ENCODE measurements around the gene MAN2A1.

DNA sequence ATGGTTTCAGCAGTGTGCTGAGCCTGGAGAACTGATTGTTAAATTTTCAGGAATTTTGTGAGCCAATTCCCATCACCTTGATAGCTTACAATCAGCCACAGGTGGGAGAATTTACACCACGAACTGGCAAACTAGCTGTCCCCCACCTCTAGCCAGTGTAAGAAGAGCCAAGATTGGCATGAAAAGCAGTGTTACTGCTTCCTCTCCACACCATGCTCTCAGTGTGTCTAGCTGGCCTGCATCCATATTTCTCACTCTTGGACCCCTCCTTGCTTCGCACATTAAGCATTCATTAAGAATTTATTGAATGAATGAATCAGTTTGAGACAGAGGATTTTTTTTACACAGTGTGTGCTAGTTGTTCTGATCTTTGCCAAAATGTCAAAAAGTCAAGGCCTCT, 36.7 kb upstream of the MAN2A1 start:
- TF ChIP-seq POLR2A (IDR thresholded peaks at IDR 0.05): no peak
- TF ChIP-seq, protein P1, sequence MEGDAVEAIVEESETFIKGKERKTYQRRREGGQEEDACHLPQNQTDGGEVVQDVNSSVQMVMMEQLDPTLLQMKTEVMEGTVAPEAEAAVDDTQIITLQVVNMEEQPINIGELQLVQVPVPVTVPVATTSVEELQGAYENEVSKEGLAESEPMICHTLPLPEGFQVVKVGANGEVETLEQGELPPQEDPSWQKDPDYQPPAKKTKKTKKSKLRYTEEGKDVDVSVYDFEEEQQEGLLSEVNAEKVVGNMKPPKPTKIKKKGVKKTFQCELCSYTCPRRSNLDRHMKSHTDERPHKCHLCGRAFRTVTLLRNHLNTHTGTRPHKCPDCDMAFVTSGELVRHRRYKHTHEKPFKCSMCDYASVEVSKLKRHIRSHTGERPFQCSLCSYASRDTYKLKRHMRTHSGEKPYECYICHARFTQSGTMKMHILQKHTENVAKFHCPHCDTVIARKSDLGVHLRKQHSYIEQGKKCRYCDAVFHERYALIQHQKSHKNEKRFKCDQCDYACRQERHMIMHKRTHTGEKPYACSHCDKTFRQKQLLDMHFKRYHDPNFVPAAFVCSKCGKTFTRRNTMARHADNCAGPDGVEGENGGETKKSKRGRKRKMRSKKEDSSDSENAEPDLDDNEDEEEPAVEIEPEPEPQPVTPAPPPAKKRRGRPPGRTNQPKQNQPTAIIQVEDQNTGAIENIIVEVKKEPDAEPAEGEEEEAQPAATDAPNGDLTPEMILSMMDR (IDR thresholded peaks at IDR 0.05): no peak
